ENCODE measurements around the gene MADD.

Gene MADD

DNA sequence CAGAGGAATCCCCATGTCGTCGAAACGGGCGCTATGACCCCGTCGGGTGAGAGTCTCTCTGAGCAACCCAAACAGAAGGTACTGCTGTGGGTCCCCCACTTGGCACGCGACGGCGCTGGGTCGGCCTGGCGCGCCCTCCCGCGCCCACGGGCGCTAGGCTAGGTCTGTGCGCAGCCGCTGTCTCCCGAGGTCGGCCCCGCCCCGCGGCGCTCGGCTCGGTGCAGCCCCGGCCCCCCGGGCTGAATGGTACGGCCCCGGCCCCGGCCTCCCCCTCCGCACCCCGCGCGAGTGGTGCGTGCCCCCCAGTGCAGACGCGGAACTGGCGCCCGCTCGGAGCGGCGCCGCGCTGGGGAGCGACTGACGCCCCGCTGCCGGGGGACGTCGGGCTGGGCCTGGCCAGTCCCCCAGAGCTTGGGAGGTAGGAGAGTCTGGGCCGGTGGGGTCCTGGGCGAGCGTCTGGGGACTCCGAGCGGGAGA lies at the start of gene MADD:
Gene MADD, plus strand, starts transcription at position 305 of the 477 bp plus-strand sequence.
- TF ChIP-seq, protein P1, sequence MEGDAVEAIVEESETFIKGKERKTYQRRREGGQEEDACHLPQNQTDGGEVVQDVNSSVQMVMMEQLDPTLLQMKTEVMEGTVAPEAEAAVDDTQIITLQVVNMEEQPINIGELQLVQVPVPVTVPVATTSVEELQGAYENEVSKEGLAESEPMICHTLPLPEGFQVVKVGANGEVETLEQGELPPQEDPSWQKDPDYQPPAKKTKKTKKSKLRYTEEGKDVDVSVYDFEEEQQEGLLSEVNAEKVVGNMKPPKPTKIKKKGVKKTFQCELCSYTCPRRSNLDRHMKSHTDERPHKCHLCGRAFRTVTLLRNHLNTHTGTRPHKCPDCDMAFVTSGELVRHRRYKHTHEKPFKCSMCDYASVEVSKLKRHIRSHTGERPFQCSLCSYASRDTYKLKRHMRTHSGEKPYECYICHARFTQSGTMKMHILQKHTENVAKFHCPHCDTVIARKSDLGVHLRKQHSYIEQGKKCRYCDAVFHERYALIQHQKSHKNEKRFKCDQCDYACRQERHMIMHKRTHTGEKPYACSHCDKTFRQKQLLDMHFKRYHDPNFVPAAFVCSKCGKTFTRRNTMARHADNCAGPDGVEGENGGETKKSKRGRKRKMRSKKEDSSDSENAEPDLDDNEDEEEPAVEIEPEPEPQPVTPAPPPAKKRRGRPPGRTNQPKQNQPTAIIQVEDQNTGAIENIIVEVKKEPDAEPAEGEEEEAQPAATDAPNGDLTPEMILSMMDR (conservative IDR thresholded peaks at IDR 0.05; ENCODE audit: control insufficient read depth, insufficient read depth, low read depth, low read length), result no peak
- peak; percentile 74 for DNase-seq (ENCODE audit: low read depth)
- peak within 1 kb of the TSS; percentile 71 for H3K4me3 ChIP-seq (ENCODE audit: control insufficient read depth, low read depth, low read length)

DNA sequence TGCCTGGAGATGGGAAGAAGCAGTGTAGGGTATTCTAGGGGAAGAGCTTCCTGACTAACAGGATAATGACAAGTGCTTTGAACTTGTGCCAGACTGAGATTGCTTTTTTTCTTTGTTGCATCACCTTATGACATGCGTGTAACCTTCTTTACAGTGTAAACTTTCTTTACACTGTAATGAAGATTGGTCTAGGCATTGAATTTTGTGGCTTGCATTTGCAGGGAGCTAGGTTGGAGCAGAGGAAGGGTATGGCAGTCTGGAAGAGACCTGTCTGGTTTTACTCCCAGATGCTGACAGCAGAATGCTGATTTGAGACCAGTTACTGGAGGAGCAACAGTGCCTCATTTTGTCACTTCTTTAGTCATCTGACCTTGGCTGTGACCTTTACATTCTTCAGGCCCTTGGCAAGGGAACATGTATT lies 49.5 kb upstream of the MADD start:
- DNase-seq (ENCODE audit: low read depth), result peak; percentile 81

DNA sequence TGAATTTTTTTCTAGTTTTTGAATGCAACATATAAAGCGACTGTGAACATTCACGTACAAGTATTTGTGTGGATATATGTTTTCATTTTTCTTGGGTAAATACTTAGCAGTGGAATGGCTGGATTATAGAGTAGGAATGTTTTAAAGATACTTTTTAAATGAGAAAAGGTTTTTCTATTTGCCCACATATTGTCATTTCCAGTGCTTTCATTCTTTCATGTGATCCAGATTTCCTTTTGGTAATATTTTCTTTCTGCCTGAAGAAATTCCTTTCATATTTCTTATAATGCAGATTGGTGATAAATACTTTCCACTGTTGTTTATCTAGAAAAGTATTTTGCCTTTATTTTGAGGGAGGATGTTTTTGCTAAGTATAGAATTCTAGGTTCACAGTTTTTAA lies 47.2 kb upstream of the MADD start:
- no peak overlapping the region for H3K4me3 ChIP-seq (ENCODE audit: control insufficient read depth, low read depth, low read length)
- TF ChIP-seq, protein P1 (conservative IDR thresholded peaks at IDR 0.05; ENCODE audit: control insufficient read depth, insufficient read depth, low read depth, low read length), result no peak
- no peak for DNase-seq (ENCODE audit: low read depth)

More for the DNA sequence above, 49.5 kb upstream of the MADD start:
- H3K4me3 ChIP-seq (ENCODE audit: control insufficient read depth, low read depth, low read length), result no peak overlapping the region
- TF ChIP-seq, protein P1 (conservative IDR thresholded peaks at IDR 0.05; ENCODE audit: control insufficient read depth, insufficient read depth, low read depth, low read length), result no peak

DNA sequence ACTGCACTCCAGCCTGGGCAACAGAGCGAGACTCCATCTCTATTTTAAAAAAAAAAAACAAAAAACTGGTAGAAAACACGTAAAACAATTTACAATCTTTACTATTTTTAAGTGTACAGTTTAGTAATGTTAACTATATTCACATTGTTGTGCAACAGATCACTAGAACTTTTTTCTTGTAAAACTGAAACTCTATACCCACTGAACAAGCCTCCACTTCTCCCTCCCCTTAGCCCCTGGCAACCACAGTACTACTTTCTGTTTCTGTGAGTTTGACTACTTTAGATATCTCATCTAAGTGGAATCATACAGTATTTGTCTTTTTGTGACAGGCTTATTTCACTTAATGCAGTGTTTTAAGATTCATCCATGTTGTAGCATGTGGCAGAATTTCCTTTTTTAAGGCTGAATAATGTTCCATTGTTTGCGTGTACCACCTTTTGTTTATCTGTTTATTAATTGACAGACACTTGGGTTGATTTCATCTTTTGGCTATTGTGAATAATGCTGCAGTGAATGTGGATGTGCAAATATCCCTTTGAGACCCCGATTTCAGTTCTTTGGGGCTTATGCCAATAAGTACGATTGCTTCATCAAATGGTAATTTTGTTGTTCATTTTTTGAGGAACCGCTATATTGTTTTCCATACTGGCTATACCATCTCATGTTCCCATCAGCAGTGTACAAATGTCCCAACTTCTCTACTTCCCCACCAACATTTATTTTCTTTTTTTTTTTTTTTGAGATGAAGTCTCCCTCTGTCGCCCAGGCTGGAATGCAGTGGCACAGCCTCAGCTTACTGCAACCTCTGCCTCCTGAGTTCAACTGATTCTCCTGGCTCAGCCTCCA lies 44.2 kb upstream of the MADD start:
- TF ChIP-seq, protein P1 (conservative IDR thresholded peaks at IDR 0.05; ENCODE audit: control insufficient read depth, insufficient read depth, low read depth, low read length), result no peak
- no peak for DNase-seq (ENCODE audit: low read depth)
- H3K4me3 ChIP-seq (ENCODE audit: control insufficient read depth, low read depth, low read length), result no peak overlapping the region

DNA sequence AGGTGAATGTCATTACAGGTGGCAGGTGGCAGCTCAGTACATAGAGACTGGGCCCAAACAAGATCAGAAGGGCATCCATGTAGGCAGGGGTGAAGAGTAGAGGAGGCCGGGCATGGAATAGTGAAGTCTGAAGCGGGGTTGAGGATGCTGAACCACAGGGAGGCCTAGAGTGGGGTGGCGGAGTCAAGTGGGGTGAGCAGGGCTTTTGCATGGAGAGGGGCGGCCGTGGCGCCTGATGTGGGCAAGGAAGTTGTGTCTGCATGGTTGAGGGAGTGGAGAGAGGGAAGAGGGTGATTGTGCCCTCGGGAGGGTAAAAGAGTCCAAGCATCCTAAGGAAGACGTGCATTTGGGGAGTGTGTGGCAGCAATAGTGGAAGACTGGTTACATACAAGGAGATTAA lies 40.8 kb upstream of the MADD start:
- H3K4me3 ChIP-seq (ENCODE audit: control insufficient read depth, low read depth, low read length), result no peak overlapping the region
- TF ChIP-seq, protein P1 (conservative IDR thresholded peaks at IDR 0.05; ENCODE audit: control insufficient read depth, insufficient read depth, low read depth, low read length), result no peak
- DNase-seq (ENCODE audit: low read depth), result no peak

DNA sequence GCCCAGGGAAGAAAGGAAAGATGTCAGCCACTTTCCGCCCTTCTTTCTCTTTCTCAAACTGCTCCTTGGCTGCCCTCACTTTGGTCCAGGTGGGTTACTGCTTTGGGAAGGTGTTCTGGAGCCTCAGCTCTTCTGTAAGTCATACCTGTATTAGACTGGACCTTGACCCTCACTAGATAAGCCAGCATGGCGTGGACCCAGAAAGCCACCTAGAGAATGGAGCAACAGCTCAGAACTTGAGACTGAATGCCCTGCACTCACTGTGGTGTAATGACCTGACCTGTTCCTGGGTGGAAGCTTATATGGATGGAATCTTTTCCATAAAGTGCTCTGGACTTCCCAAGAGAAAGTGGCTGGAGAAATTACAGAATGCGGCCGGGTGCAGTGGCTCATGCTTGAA lies 36.9 kb upstream of the MADD start:
- no peak overlapping the region for H3K4me3 ChIP-seq (ENCODE audit: control insufficient read depth, low read depth, low read length)
- TF ChIP-seq, protein P1 (conservative IDR thresholded peaks at IDR 0.05; ENCODE audit: control insufficient read depth, insufficient read depth, low read depth, low read length), result no peak
- DNase-seq (ENCODE audit: low read depth), result no peak
